ENCODE measurements around the gene ETV7.
"Not testable (repeated sequence)": the region's sequence is repeated elsewhere in the genome, so short reads cannot be mapped to it uniquely, and the experiment has no call there.

The ETV7 gene

DNA sequence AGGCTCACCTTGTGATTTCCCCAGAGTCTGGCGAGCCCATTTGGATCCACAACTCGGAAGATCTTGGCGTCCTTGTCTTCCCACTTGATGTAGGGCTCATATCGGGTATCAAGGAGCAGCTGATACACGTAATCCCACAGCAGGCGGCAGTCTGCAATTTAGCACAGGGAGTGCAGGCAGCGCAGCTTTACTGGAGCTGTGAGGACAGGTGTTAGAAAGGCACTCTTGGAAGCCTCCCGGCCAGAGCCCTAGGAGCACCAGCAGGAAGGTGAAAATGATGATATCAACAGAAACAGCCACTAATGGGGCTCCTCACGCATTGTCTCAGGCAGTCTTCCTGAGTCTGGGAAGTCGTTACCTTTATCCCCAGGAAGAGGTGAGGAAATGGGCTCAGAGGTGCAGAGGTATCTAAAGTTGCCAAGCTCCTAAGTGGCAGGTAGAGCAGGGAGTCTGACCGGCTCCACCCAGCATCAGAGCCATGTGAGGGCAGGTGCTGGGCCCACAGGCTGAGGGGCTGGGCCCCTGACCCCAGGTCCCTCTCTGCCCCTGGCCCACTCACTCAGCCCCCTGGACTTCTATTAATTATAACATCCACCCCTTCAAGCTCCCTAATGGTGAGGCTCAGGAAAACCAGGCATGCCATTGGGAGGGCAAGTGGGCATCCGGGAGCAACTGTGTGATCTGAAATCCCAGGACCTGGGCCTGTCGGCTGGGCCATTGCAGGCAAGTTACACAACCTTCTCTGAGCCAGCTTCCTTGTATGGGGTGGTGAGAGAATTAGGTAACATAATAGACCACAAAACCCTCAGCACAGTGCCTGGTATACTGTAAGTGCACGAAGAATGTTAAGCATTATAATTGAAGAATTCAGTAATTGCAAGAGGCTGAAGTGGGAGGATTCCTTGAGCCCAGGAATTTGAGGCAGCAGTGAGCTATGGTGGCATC lies 18.3 kb downstream of the ETV7 start:
- peak; percentile 94 for DNase-seq (ENCODE audit: low read depth)
- H3K4me3 ChIP-seq (ENCODE audit: control insufficient read depth, low read depth, low read length), result no peak overlapping the region
- TF ChIP-seq CTCF (IDR thresholded peaks at IDR 0.05; ENCODE audit: control insufficient read depth, insufficient read depth, low read depth, low read length, missing control alignments), result no peak

DNA sequence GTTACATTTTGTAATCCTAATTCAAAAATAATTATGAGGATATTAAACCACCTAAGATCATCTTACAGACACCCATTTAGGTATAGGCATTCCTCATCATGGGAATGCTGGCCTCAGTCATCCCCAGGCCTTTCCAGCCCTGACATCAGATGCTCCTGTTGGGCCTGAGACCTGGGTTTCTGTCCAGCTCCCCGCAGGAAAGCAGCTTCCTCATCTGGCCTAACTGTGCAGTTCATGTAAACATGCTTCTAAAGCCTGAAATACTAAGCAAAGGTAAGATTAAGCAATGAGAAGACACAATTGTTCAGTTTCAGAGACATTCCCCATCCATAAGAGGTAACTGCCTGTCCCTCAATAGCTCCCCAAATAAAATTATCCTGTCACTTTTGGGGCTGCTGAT lies 19.0 kb downstream of the ETV7 start:
- no peak overlapping the region for H3K4me3 ChIP-seq (ENCODE audit: control insufficient read depth, low read depth, low read length)
- no peak for TF ChIP-seq CTCF (IDR thresholded peaks at IDR 0.05; ENCODE audit: control insufficient read depth, insufficient read depth, low read depth, low read length, missing control alignments)
- no peak for DNase-seq (ENCODE audit: low read depth)

DNA sequence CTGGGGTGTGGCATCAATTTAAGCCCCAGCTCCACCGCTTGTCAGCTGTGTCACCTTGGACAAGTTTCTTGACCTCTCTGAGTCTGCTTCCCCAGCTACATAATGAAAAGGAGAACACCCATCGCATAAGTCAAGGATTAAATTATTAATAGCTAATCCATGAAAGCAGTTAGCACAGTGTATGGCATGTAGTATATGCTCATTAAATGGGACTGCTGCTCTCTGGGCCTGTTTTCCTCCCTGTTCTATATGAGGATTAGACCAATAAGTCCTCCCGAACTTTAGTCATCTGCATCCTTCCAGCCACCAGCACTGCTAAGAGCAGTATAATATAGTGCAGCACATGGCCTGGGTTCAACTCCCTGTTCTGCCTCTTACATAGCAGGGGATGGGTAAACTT lies 19.7 kb downstream of the ETV7 start:
- DNase-seq (ENCODE audit: low read depth), result no peak
- no peak overlapping the region for H3K4me3 ChIP-seq (ENCODE audit: control insufficient read depth, low read depth, low read length)
- TF ChIP-seq CTCF (IDR thresholded peaks at IDR 0.05; ENCODE audit: control insufficient read depth, insufficient read depth, low read depth, low read length, missing control alignments), result no peak

DNA sequence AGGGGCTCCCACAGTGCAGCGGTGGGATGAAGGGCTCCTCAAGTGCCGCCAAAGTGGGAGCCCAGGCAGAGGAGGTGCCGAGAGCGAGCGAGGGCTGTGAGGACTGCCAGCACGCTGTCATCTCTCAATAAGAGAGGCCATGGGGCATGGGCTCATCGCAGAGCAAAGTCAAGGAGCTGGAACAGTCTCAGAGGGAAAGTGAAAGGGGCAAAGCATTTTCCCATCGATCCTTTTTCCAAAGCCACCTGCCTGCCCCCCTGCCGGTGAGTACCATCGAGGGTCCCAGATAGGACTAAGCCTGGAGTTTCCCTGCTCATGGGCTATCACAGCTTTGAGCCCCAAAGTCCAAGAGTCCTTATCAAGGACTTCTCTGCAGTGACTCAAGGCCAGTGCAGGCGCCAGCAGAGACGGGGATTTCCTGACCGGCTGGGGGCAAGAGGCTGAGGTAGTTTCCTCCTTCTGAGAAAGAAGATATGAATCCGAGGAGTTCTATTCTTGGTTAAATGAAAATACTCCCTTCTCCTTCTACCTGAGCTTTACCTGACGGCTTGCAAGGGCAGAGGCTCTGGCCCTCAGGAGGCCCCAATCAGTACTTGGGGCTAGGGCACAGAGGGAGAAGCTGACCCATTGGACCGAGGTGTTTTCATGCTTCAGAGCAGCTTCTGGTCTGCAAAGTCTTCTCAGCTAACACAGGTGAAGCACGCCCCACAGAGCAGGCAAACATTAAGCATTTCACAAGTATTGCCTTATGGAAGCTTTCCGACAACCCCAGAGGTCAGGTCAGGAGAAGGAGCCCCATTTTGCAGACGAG lies 22.6 kb downstream of the ETV7 start:
- no peak for TF ChIP-seq CTCF (IDR thresholded peaks at IDR 0.05; ENCODE audit: control insufficient read depth, insufficient read depth, low read depth, low read length, missing control alignments)
- DNase-seq (ENCODE audit: low read depth), result no peak
- no peak overlapping the region for H3K4me3 ChIP-seq (ENCODE audit: control insufficient read depth, low read depth, low read length)

DNA sequence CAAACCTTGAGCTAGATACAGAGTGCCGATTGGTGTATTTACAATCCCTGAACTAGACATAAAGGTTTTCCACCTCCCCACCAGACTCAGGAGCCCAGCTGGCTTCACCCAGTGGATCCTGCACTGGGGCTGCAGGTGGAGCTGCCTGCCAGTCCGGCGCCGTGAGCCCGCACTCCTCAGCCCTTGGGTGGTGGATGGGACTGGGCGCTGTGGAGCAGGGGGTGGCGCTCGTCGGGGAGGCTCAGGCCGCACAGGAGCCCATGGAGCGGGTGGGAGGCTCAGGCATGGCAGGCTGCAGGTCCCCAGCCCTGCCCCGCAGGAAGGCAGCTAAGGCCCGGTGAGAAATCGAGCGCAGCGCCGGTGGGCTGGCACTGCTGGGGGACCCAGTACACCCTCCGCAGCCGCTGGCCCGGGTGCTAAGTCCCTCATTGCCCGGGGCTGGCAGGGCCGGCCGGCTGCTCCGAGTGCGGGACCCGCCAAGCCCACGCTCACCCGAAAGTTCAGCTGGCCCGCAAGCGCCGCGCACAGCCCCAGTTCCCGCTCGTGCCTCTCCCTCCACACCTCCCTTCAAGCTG lies 23.3 kb downstream of the ETV7 start:
- not testable (repeated sequence) for H3K4me3 ChIP-seq (ENCODE audit: control insufficient read depth, low read depth, low read length)

GRCh38 chr6:36363371-36363752 lies 24.1 kb downstream of the ETV7 start:
- not testable (repeated sequence) for DNase-seq (ENCODE audit: low read depth); H3K4me3 ChIP-seq (ENCODE audit: control insufficient read depth, low read depth, low read length)

More for the DNA sequence above, 23.3 kb downstream of the ETV7 start:
- not testable (repeated sequence) for DNase-seq (ENCODE audit: low read depth)

DNA sequence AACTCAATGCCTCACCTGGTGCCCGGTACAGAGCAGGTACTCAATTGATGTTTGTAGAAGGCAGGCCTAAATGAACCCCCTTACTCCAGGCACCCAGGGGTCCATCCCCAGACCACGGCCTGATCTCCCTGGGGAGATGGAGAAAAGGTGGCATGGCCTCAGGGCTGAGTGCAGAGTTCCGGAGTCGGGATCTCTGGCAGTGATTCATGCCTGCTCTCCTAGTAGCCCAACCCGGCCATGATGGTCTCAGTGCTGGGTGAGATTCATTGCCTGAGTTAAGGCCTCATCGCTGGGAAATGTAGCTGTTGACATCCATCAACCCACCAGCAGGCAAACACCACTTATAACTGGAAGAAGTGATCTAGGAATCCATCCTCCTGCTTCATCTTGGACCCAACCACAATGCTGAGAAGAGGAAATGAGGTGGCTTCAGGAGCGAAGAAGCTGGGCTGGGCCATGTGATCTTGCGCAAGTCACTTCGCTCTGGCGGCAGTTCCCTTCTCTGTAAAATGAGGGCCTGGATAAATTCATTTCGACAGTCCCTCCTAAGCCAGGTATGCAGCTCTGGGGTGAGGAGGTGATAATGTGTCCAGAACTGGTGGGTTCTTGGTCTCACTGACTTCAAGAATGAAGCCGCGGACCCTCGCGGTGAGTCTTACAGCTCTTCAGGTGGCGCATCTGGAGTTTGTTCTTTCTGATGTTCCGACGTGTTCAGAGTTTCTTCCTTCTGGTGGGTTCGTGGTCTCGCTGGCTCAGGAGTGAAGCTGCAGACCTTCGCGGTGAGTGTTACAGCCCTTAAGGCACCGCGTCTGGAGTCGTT lies 24.7 kb downstream of the ETV7 start:
- no peak overlapping the region for H3K4me3 ChIP-seq (ENCODE audit: control insufficient read depth, low read depth, low read length)
- TF ChIP-seq CTCF (IDR thresholded peaks at IDR 0.05; ENCODE audit: control insufficient read depth, insufficient read depth, low read depth, low read length, missing control alignments), result no peak
- DNase-seq (ENCODE audit: low read depth), result no peak
